Uterus (tissue), 4 donors: ENCODE data around the gene RPS6KC1. TPM values are rescaled to one million over a fixed set of nuclear protein-coding genes. Genes with fewer than 3 reads are reported as not detected.

Source experiments
- DNase-seq, 2 donors: peaks; one replicate each; pipeline ENCODE4 v3.0.0-alpha.2; 2019 to 2020
- H3K27ac ChIP-seq, 2 donors: fragments of 200-600 bp; sonication (generic); 1 replicate in 1 of 2; 2 replicates in 1 of 2; pipeline ENCODE4 v1.5.1; 2016 to 2018
- H3K27me3 ChIP-seq, 2 donors: fragments of 200-600 bp; sonication (generic); one replicate each; pipeline ENCODE4 v1.5.1; 2018 to 2019; ENCODE audit warnings: control low read depth in 1 of 2
- H3K36me3 ChIP-seq, 2 donors: fragments of 200-600 bp; sonication (generic); one replicate each; pipeline ENCODE4 v1.5.1; 2019; ENCODE audit warnings: control low read depth in 1 of 2
- H3K4me1 ChIP-seq, 2 donors: fragments of 200-600 bp; sonication (generic); one replicate each; pipeline ENCODE4 v1.5.1; 2018 to 2019; ENCODE audit warnings: control low read depth in 1 of 2
- H3K4me3 ChIP-seq, 2 donors: fragments of 200-600 bp; sonication (generic); 1 replicate in 1 of 2; 2 replicates in 1 of 2; pipeline ENCODE4 v1.5.1; 2018 to 2019; ENCODE audit warnings: mild to moderate bottlenecking in 1 of 2
- H3K9me3 ChIP-seq, 2 donors: fragments of 200-600 bp; sonication (generic); one replicate each; pipeline ENCODE4 v1.5.1; 2019; ENCODE audit warnings: control low read depth in 1 of 2
- CTCF ChIP-seq, 4 experiments: fragments of 200-600 bp in 2 of 4; fragments of 450-650 bp in 2 of 4; sonication (generic) in 2 of 4; IDR thresholded peaks; one replicate each; pipeline ENCODE4 v1.5.1; 2016 to 2019; ENCODE audit warnings: antibody characterized with exemption in 4 of 4, mild to moderate bottlenecking in 2 of 4, moderate library complexity in 1 of 4
- POLR2A ChIP-seq, 2 donors: fragments of 450-650 bp; IDR thresholded peaks; one replicate each; pipeline ENCODE4 v1.6.1; 2016; ENCODE audit warnings: antibody characterized with exemption in 2 of 2, mild to moderate bottlenecking in 1 of 2, moderate library complexity in 1 of 2
- intact Hi-C: fragments of 100-400 bp; cut with DNase I; formaldehyde crosslinking; loops from one replicate; pipeline ENCODE4 v1.15.1; 2023; ENCODE audit warnings: low total_unique reads
- total RNA-seq, 4 donors: library from RNA; depleted of rRNA in 3 of 4; stranded (reverse); fragments of >200 nt in 3 of 4; gene quantifications; one replicate each; pipeline versions ENCODE4 v1.1.0 to v1.2.4, GENCODE V29; 2014 to 2023
- donor health status: DM: yes; HTN: yes; CAD: no.

Gene RPS6KC1
- total RNA-seq, 4 donors from 2014 or later = 9.2 to 64.2 (median 22.3) TPM

DNA sequence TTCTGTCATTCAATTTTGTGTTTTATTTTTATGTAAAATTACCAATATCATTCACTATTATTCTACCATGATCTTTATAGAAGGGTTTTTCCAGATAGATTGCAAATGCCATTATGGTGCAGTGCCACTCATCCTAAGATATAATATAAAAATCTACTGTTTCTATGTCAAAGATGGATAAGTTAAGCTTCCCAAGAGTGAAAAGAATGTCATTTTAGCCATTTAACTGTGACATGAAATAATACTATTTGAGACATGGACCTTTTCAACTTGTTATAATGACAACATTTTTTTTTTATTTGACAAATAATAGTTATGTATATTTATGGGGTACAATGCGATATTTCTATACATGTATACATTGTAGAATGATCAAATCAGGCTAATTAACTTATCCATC is 224.3 kb downstream of the RPS6KC1 start:
- no peak overlapping the region for H3K27ac ChIP-seq
- H3K4me3 ChIP-seq = no peak overlapping the region
- H3K4me1 ChIP-seq = no peaks in the 10 kb centered on the region
- H3K9me3 ChIP-seq = no peaks in the 10 kb centered on the region
- H3K27me3 ChIP-seq = no peaks in the 10 kb centered on the region
- no peaks in the 10 kb centered on the region for H3K36me3 ChIP-seq
- TF ChIP-seq CTCF (IDR thresholded peaks at IDR 0.05) = no peak
- TF ChIP-seq POLR2A (IDR thresholded peaks at IDR 0.05) = no peak
- DNase-seq = no peak
- intact Hi-C loops = no loop called here

- intact Hi-C loops = no loop called here
These were observed 225.2 kb downstream of the RPS6KC1 start for GRCh38 chr1:213276236-213276635.

DNA sequence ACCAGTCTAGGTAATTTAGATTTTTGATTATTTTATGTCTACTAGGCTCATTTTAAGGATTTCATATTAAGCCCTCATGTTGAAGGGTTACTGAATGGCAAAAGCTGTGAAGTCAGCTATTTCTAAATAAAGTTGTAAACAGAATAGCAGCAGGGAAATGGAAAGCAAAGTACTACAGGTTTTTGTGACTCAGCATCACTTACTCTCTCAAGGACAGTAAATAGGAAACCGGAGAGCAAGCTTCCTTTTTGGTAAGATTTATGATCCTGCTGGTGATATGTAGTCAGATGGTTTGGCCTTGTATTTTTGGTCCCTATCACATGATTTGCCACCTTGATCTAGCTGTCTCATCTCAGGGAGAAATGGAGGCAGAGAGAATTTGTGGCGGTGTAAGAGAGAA is 226.0 kb downstream of the RPS6KC1 start:
- intact Hi-C loops = no loop called here
- H3K4me3 ChIP-seq = no peak overlapping the region
- H3K36me3 ChIP-seq = no peaks in the 10 kb centered on the region
- no peaks in the 10 kb centered on the region for H3K9me3 ChIP-seq
- no peak for TF ChIP-seq POLR2A (IDR thresholded peaks at IDR 0.05)
- no peak for DNase-seq
- no peak overlapping the region for H3K27ac ChIP-seq
- H3K27me3 ChIP-seq = no peaks in the 10 kb centered on the region
- no peaks in the 10 kb centered on the region for H3K4me1 ChIP-seq

More at GRCh38 chr1:213276236-213276635, 225.2 kb downstream of the RPS6KC1 start:
- H3K4me1 ChIP-seq = no peaks in the 10 kb centered on the region
- no peaks in the 10 kb centered on the region for H3K9me3 ChIP-seq
- no peak for DNase-seq
- no peak overlapping the region for H3K4me3 ChIP-seq
- no peaks in the 10 kb centered on the region for H3K27me3 ChIP-seq
- TF ChIP-seq CTCF (IDR thresholded peaks at IDR 0.05) = no peak
- TF ChIP-seq POLR2A (IDR thresholded peaks at IDR 0.05) = no peak
- H3K36me3 ChIP-seq = no peaks in the 10 kb centered on the region
- no peak overlapping the region for H3K27ac ChIP-seq

GRCh38 chr1:213279410-213279809 is 228.4 kb downstream of the RPS6KC1 start:
- no peaks in the 10 kb centered on the region for H3K27me3 ChIP-seq
- no peak for TF ChIP-seq CTCF (IDR thresholded peaks at IDR 0.05)
- no peak for TF ChIP-seq POLR2A (IDR thresholded peaks at IDR 0.05)
- no peak overlapping the region for H3K4me3 ChIP-seq
- intact Hi-C loops = no loop called here
- no peaks in the 10 kb centered on the region for H3K4me1 ChIP-seq
- H3K27ac ChIP-seq = no peak overlapping the region
- no peaks in the 10 kb centered on the region for H3K36me3 ChIP-seq
- DNase-seq = no peak
- peaks cover 0 to 3% of the 10 kb centered on the region in 2 donors for H3K9me3 ChIP-seq

GRCh38 chr1:213281640-213282301 is 230.7 kb downstream of the RPS6KC1 start:
- no peaks in the 10 kb centered on the region for H3K27me3 ChIP-seq
- DNase-seq = no peak
- no peak for TF ChIP-seq POLR2A (IDR thresholded peaks at IDR 0.05)
- TF ChIP-seq CTCF (IDR thresholded peaks at IDR 0.05) = no peak
- H3K4me1 ChIP-seq = no peaks in the 10 kb centered on the region
- intact Hi-C loops = no loop called here
- peaks cover 0 to 5% of the 10 kb centered on the region in 2 donors for H3K9me3 ChIP-seq
- H3K36me3 ChIP-seq = no peaks in the 10 kb centered on the region
- no peak overlapping the region for H3K27ac ChIP-seq
- no peak overlapping the region for H3K4me3 ChIP-seq
